Common myeloid progenitor, CD34-positive (primary cell): Measurements from ENCODE around the gene ULBP3.

Experiments
- CTCF ChIA-PET: fragments of 350-600 bp; sonication (Branson Sonifier 250); formaldehyde crosslinking; loops from one replicate; lab custom pipeline; 2021; ENCODE audit warnings: antibody characterized with exemption; lab: Charles Lee
- POLR2A ChIA-PET: fragments of 350-600 bp; sonication (Branson Sonifier 250); formaldehyde crosslinking; loops from one replicate; lab custom pipeline; 2021; ENCODE audit warnings: antibody characterized with exemption; lab: Charles Lee
- DNase-seq, 3 donors: peaks; one replicate each; pipeline versions ENCODE4 v3.0.0 to v3.0.0-alpha.2; 2013
- H3K27ac ChIP-seq, 2 experiments: 1 replicate in 1 of 2; 2 replicates in 1 of 2; pipeline ENCODE4 v1.7.0; 2013; ENCODE audit warnings: inconsistent platforms in 2 of 2, low read length in 2 of 2, mild to moderate bottlenecking in 2 of 2, low read depth in 1 of 2, moderate library complexity in 1 of 2; ENCODE audit not compliant: severe bottlenecking in 2 of 2, insufficient read depth in 1 of 2, poor library complexity in 1 of 2
- H3K27me3 ChIP-seq, 5 experiments: replicated peaks in 2 of 5; 1 replicate in 3 of 5; 2 replicates in 2 of 5; pipeline versions ENCODE4 v1.6.1 to v1.7.0; 2013; ENCODE audit warnings: low read length in 4 of 5, mild to moderate bottlenecking in 2 of 5, moderate library complexity in 2 of 5, inconsistent platforms in 1 of 5; ENCODE audit not compliant: insufficient read depth in 5 of 5, control insufficient read depth in 4 of 5
- H3K36me3 ChIP-seq, 4 experiments: 1 replicate in 2 of 4; 2 replicates in 2 of 4; pipeline versions ENCODE4 v1.6.1 to v1.7.0; 2013; ENCODE audit warnings: low read length in 3 of 4, control low read depth in 1 of 4, mild to moderate bottlenecking in 1 of 4; ENCODE audit not compliant: control insufficient read depth in 4 of 4, insufficient read depth in 4 of 4
- H3K4me1 ChIP-seq, 4 experiments: 1 replicate in 3 of 4; 2 replicates in 1 of 4; pipeline versions ENCODE4 v1.6.1 to v1.7.1; 2013; ENCODE audit warnings: low read length in 3 of 4, mild to moderate bottlenecking in 3 of 4, control low read depth in 1 of 4, inconsistent platforms in 1 of 4, moderate library complexity in 1 of 4; ENCODE audit not compliant: control insufficient read depth in 4 of 4, insufficient read depth in 4 of 4; ENCODE audit errors: control extremely low read depth in 1 of 4
- H3K4me3 ChIP-seq, 7 experiments: 1 replicate in 4 of 7; 2 replicates in 3 of 7; pipeline versions ENCODE4 v1.5.1 to v1.7.0; 2013; ENCODE audit warnings: mild to moderate bottlenecking in 7 of 7, low read length in 6 of 7, moderate library complexity in 6 of 7, inconsistent platforms in 2 of 7, low read depth in 2 of 7, control low read depth in 1 of 7; ENCODE audit not compliant: insufficient read depth in 4 of 7, control insufficient read depth in 1 of 7; ENCODE audit errors: extremely low read depth in 1 of 7
- H3K9me3 ChIP-seq, 5 experiments: 1 replicate in 4 of 5; 2 replicates in 1 of 5; pipeline versions ENCODE4 v1.6.1 to v1.7.1; 2013; ENCODE audit warnings: low read length in 4 of 5, mild to moderate bottlenecking in 2 of 5, inconsistent platforms in 1 of 5, low read depth in 1 of 5, moderate library complexity in 1 of 5; ENCODE audit not compliant: control insufficient read depth in 4 of 5, insufficient read depth in 2 of 5; ENCODE audit errors: control extremely low read depth in 1 of 5
- WGBS: methylation state at CpG from one replicate; pipeline ENCODE4 v1.1.5; 2013; ENCODE audit not compliant: insufficient coverage; 5-methylcytosine and 5-hydroxymethylcytosine counted together

Gene ULBP3

DNA sequence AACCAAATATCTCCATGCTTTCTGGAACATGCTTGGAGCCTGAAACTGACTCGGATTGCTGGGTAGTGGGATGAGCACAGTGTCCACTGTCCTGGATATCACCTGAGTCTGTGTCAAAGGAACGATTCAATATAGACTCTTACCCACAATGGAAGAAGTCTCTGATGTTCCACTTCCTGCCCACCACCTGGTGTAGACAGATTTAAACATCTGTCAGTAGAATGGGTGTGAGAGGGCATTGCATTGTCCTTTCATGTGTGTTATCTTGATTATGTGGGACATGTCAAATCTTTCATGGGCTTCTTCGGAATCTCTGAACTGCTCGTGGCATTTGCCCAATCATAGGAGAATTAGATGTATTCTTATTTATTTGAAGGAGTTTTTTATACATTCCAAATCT lies 20.8 kb downstream of the ULBP3 start:
- Histone ChIP-seq H3K4me3 (no peak overlapping the region), H3K36me3 (no peaks in the 10 kb centered on the region), H3K4me1 (no peaks in the 10 kb centered on the region), H3K27me3 (peaks cover 0 to 37% (median 6%) of the 10 kb centered on the region in 5 experiments), H3K27ac (no peak overlapping the region), H3K9me3 (no peaks in the 10 kb centered on the region)
- CTCF ChIA-PET: no interaction called here
- DNase-seq: no peak
- WGBS: 100% methylated on average over 1 of the region's 4 CpGs
- POLR2A ChIA-PET: interaction anchor here (0.7 kb wide), 1 partner anchor 190 kb away, joined by 3 read pairs; no protein-coding TSS in a partner anchor

DNA sequence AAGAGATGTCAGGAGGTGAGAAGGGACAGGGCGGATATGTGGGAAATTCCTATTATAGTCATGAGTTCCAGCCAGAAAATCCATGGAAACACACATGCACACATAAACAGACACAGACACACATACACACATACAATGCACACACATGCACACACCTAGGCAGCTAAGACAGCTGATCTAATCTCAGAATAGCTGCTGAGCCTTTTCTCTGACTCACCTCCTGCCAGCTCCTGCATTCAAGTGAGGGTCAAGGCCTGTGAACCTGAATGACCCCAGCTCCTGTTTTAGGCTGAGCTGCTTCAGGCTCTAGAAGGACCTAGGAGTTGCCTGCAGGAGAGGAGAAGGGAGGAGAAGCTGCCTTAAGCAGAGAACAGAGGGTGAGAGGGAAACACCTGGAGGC lies 22.0 kb downstream of the ULBP3 start:
- ChIA-PET POLR2A (no interaction called here), CTCF (no interaction called here)
- no peaks in the 10 kb centered on the region for H3K9me3 ChIP-seq
- WGBS: no CpG with 5 or more reads among the region's 1 CpG
- no peak overlapping the region for H3K4me3 ChIP-seq
- H3K36me3 ChIP-seq: no peaks in the 10 kb centered on the region
- peaks cover 0 to 30% (median 4%) of the 10 kb centered on the region in 5 experiments for H3K27me3 ChIP-seq
- H3K27ac ChIP-seq: no peak overlapping the region
- no peak for DNase-seq
- no peaks in the 10 kb centered on the region for H3K4me1 ChIP-seq

DNA sequence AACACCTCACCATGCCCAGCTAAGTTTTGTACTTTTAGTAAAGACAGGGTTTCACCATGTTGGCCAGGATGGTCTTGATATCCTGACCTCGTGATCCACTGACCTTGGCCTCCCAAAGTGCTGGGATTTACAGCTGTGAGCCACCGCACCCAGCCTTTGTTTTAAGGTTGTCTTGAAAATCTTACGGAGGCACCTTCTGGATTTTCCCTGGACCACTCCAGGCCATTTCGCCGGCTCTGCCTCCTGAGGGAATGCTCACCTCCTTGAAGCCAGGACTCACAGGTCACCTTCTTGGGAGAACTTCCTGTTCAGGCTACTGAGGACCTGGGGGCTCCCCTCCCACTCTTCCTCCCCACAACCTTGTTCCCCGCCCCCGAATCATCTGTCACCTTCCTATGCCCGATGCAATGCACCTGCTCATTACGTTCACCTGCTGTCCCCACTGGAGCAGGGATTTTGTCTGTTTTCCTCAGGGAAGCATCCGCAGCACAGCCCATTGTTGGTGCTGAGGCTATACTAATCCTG lies 24.2 kb downstream of the ULBP3 start:
- Histone ChIP-seq H3K4me1 (no peaks in the 10 kb centered on the region), H3K27me3 (peaks cover 0 to 46% (median 11%) of the 10 kb centered on the region in 5 experiments), H3K27ac (no peak overlapping the region), H3K4me3 (no peak overlapping the region), H3K9me3 (no peaks in the 10 kb centered on the region), H3K36me3 (no peaks in the 10 kb centered on the region)
- ChIA-PET CTCF (interaction anchor here (0.6 to 1.3 kb wide), 2 partner anchors 9 to 12 kb away, joined by 4 read pairs; no protein-coding TSS in a partner anchor), POLR2A (no interaction called here)
- DNase-seq: no peak
- 93% methylated on average over 10 of the region's 10 CpGs for WGBS

DNA sequence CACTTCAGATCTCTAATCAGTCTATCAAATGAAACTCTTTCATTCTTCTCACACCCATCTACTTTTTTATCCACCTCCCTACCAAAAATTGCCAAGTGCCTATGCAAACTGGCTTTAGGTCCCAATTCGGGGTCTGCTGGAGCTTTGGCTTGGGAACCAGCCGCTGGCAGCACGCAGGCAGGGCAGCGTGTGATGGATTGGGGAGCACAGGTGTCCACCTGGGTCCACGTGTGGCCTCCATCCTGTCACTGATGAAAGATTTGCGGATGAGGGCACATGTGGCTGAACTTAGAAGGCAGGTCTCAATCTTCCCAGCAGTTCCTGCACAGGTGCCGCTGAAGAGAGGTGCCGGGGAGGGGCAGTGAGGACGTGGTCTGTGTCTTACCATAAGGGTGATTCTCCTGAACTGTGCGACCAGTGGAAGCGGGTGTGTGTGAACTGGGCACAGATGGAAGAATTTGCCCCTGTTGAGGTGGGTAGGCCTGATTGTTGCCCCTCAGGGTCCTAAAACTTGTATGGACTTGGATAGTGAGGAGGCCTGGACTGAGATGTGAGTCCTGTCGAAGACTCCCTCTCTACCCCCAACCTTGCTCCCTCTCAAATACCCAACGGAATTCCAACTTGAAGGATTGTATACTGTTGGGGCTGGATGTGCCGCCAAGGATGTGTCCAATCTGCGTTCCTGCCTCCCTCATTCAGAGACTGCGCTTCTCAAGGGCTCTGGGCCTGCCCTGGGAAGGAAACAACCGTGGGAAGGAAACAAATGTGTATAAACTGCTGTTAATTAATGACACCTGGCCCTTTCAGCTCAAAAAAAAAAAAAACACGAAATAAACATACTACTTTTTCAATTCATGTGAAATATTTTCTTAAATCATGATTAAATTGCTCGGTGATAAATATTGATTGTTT lies 25.2 kb downstream of the ULBP3 start:
- WGBS: 99% methylated on average over 14 of the region's 19 CpGs
- H3K9me3 ChIP-seq: no peaks in the 10 kb centered on the region
- CTCF ChIA-PET: interaction anchor here (2.1 kb wide), 1 partner anchor 9 kb away, joined by 8 read pairs; no protein-coding TSS in a partner anchor

DNA sequence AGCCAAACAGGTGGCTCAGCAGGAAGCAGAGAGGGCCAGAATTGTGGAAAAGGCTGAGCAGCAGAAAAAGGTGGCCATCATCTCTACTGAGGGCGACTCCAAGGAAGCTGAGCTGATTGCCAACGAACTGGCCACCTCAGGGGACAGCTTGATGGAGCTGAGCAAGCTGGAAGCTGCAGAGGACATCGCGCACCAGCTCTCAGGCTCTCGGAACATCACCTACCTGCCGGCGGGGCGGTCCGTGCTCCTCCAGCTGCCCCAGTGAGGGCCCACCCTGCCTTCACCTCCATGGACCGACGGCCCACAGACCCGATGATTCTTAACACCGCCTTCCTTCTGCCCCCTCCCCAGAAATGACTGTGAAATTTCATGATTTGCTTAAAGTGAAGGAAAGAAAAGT lies 25.8 kb downstream of the ULBP3 start:
- no peaks in the 10 kb centered on the region for H3K9me3 ChIP-seq
- H3K4me3 ChIP-seq: no peak overlapping the region
- 90% methylated on average over 9 of the region's 13 CpGs for WGBS
- H3K27ac ChIP-seq: no peak overlapping the region
- DNase-seq: no peak
- peaks cover 4 to 62% (median 22%) of the 10 kb centered on the region in 5 experiments for H3K27me3 ChIP-seq
- CTCF ChIA-PET: interaction anchor here (2.1 kb wide), 1 partner anchor 10 kb away, joined by 8 read pairs; no protein-coding TSS in a partner anchor
- POLR2A ChIA-PET: no interaction called here
- H3K4me1 ChIP-seq: peaks cover 0 to 2% (median 0%) of the 10 kb centered on the region in 4 experiments
- no peaks in the 10 kb centered on the region for H3K36me3 ChIP-seq

More for the DNA sequence above, 25.2 kb downstream of the ULBP3 start:
- peaks cover 4 to 55% (median 17%) of the 10 kb centered on the region in 5 experiments for H3K27me3 ChIP-seq
- no peaks in the 10 kb centered on the region for H3K4me1 ChIP-seq
- DNase-seq: no peak
- POLR2A ChIA-PET: no interaction called here
- H3K27ac ChIP-seq: no peak overlapping the region
- no peak overlapping the region for H3K4me3 ChIP-seq
- no peaks in the 10 kb centered on the region for H3K36me3 ChIP-seq

DNA sequence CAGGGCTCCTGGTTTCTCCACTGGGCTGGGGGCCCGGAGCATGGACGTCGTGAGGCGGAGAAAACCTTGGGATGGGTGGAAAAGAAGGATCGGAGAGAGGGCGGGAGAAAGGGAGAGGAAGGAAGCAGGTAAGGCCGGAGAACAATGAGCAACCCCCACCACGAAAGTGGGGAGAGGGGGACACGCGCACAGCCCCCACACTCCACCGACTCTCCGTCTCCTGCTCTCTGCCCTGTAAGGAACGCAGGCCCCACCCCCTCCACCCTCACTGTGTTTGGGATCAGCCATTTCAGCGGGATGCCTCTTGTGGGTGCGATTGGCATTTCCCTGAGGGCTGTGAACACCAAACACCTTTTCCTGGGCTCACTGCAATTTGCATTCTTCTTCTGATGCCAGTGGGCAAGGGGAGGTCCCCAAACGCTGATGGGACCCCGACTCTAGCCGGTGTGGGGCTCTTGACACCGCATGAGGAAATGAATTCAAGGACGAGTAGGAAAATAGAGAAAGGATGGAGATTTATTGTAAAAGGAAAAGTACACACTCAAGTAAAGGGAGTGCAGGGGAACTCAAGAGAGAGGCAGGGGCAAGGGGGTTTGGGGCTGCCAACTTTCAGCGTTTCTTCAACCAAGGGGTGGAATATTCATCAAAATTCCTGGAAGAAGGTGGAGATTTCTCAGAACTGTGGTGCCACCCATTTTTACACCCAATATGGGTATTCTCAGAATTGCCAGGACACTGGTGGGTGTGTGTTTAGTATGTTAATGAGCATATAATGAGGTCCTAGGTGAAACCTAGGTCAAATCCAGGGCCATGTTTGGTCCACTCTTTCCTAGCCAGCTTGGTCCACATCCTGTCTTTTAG lies 30.5 kb downstream of the ULBP3 start:
- Histone ChIP-seq H3K36me3 (no peaks in the 10 kb centered on the region), H3K4me3 (no peak overlapping the region), H3K9me3 (peaks cover 0 to 2% (median 0%) of the 10 kb centered on the region in 5 experiments), H3K27me3 (peaks cover 8 to 87% (median 34%) of the 10 kb centered on the region in 5 experiments), H3K27ac (no peak overlapping the region), H3K4me1 (peaks cover 0 to 11% (median 3%) of the 10 kb centered on the region in 4 experiments)
- ChIA-PET POLR2A (no interaction called here), CTCF (no interaction called here)
- DNase-seq: no peak
- 5% methylated on average over 15 of the region's 21 CpGs for WGBS
